Activated naive CD4-positive, alpha-beta T cell treated with anti-CD3 and anti-CD28 coated beads, Interleukin-2, amount 50 U/mL, for 16 hours (primary cell): ENCODE measurements around the gene LRP1.
A peak's percentile ranks its signal among the peaks of the same experiment; 100 is the strongest.

Experiments used
- DNase-seq: peaks from one replicate; pipeline ENCODE4 v3.0.0-alpha.2; 2020

Gene LRP1

DNA sequence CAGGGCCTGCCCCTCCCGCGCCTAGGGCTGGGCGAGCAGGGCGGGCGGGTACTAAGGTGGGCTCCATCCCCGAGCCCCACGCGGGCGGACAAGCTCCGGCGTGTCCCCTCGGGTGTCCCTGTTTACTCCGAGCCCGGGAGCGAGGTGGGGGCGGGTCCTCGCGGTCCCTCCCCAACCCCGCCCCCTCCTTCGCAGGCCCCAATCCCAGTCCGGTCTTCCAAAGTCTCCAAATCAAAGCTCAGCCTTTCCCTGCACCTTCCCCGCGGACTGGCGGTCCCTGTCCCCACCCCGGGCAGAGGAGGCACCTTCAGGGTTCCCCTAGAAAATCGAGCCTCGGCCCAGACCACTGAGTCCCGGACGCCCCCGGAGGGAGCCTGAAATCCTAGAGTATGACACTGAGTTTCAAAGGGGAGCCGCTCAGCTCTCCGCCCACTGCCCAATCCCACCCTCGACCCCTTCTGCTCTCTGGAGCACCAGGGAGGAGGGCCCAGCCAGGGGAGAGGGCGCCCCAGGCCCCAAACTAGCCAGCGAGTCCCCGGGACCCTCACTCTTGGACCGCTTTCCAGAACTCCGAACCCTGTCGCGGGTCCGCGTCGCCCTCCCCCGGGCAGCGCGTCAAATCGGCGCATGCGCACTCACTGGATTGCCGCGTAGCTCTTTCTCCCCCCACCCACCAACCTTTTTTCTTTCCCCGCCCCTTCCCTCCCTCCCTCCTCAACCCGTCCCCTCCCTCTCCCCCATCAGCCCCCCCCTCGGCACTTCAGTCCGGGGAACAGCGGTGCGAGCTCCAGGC, at the start of gene LRP1:
Gene LRP1 (plus strand): TSS at position 758 of the 793 bp plus-strand sequence. CDS start 482 bp downstream, outside the sequence.
- DNase-seq: peak; percentile 79

DNA sequence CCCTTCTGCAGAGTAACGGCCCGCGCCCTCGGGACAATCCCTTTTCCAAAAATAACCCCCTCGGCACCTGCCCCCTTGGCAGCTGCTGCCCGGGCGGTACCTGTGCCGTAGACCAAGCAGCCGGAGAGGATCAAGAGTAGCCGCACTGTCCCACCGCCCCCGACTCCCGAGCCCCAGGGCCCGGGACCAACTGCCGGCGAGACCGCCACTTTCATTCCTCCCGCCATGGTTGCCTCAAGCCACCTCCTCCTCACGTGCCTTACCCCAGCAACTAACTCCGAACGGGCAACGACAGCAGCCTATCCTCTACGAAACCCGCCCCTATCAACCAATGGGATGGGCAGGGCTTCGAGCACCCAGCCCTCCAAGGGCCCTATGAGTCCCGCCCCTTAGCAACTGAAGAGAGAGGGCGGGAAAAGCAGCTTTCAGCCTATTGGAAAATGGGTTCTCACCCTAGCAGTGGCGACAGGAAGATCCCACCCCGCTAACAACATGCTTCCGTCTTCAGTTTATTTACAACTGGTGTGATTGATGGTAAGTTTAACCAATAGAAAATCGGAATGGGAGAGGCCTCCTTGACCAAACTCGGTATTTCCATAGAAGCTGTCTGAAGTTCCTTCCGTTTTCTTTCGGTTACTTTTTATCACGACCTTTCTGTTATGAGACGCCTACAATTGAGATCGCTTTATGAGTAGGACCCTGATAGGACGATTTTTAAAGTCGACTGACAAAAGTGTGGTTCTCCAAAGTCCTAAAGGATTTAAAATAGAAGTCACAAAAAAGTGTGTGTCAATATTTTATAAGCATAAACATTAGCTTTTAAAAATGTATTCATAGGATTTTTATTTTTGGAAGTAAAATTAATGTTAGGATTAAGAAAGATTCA, 49.5 kb upstream of the LRP1 start, which contains the start of gene NEMP1:
Gene NEMP1 (minus strand): TSS at position 273 of the 886 bp plus-strand sequence. CDS start 46 bp downstream, at position 227.
- peak; percentile 94 for DNase-seq

DNA sequence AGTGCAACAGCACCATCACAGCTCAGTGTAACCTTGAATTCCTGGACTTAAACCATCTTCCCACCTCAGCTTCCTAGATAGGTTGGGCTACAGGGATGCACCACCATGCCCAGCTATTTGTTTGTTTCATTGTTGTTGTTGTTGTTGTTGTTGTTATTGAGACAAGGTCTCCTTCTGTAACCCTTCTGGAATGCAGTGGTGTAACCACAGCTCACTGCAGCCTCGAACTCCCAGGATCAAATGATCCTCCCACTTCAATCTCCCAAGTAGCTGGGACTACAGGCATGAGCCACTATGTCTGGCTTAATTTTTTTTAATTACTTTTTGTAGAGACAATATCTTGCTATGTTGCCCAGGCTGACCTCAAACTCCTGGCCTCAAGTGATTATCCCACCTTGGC, 48.5 kb upstream of the LRP1 start:
- no peak for DNase-seq

DNA sequence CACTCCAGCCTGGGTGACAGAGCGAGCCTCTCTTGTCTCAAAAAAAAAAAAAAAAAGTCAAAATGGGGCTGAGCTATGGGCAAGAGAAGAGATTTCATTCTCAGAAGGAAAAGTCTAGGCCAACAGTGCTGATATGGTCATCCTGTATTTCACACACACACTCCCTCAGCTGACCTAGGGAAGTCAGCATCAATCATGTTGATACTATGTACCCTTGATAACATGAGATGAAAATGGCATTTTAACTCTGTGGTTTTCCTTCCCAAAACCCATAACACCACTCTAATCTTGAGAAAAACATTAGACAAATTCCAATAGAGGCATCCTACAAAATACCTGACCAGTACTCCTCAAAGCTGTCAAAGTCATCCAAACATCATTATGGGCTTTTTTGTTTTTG, 47.4 kb upstream of the LRP1 start:
- DNase-seq: no peak

DNA sequence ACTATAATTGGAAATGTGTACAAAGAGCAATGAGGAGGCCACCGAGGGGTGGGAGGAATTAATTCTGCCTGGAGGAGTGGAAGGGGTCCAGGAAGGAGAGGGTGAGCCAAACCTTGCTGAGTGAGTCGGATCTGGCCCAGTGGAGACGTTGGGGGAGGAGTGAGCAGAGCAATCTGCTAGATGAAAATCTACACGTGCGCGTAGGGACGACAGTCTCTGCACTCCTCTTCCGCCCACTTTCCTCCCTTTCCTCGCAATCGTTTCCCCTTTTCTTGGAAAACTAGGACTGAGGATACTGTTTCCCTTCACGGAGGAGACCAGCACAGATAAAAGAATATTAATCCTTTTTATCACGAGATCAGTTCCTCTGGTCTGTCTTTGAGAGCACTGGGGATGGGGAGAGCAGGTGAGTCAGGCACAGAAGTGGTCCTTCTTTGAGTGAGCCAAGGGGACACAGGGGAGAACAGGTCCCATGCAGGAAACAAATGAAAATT, 42.2 kb upstream of the LRP1 start:
- DNase-seq: peak; percentile 44

DNA sequence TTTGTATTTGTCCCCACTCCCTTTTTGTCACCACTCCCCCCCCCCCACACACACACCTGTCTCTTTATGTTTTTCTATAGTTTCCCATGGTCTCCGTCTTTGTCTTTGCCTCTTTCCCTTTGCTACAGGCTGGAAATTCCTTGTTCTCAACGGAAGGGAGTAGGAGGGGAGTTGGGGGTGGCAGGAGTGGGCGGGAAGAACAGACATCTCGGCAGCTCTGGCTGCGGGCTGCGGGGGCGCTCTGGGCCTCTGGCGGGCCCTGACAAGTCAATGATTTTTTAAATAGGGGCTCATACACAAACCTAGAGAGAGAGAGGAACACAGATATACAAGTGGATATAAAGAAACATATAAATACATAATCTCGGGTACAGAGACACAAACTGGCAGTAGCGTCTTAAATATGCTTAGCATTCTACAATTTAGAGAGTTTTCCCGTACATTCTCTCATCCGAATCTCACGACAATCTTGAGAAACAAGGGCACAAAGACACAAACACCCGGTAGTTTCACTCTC, 41.7 kb upstream of the LRP1 start:
- peak; percentile 62 for DNase-seq

DNA sequence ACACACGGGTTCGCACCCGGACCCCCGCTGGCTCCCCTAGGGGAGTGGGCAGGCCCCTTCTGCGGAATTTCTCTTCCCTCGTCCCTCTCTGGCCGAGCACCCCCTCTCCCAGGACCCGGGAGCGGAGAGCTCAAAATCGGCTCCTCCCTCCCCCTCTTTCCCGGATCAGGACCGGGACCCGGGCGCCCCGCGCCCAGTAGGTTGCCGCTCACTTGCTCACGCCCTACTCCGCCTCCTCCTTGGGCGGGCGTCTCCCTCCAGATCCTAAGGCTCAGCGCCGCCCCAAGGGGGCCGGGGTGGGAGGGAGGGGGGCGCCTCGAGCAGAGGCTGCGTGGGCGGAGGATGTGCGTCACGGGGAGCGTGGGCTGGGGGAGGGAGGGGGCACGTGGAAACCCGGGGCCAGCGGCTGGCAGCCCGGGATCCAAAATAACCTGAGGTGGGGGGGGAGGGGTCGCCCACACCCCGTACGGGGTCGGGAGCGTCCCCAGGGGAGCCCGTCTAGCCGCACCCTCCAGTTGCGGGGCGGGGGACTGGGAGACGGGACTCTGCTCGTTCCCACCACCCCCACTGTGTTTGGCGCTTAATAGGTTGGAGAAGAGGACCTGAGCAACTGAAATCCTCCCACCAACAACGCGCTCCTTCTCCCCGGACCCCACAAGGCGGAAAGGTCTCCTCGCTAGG, 41.1 kb upstream of the LRP1 start:
- peak; percentile 93 for DNase-seq

DNA sequence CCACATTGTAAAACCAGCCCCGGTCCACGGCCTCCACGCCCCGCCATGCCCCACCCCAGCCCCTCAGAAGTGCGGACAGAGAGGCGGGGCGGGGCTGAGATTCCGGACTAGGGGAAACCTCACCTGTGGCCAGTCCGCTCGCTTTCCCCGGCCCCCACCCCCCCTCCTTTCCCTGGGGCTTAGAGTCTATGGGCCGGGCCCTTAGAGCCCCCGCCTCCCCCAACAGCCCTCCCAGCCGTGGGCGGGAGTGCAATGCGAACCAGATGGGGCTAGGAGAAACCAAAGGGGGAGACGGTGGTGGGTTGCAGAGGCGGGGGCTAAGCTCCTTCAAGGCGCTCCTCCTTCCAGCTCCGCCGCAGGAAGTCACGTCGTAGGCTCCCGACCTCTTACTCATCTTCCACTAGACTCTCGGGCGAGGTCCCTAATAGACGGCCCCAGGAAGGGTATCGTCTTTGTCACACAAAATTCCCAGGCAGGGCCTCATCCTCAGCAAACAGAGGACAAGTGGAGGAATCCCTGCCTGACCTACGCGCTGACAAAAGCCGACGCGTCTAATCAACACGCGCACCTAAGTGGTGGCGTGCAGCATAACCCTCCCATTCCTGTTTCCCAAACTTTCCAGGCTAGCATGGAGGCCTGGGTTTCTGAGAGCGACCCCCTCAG, 40.5 kb upstream of the LRP1 start:
- peak; percentile 85 for DNase-seq

DNA sequence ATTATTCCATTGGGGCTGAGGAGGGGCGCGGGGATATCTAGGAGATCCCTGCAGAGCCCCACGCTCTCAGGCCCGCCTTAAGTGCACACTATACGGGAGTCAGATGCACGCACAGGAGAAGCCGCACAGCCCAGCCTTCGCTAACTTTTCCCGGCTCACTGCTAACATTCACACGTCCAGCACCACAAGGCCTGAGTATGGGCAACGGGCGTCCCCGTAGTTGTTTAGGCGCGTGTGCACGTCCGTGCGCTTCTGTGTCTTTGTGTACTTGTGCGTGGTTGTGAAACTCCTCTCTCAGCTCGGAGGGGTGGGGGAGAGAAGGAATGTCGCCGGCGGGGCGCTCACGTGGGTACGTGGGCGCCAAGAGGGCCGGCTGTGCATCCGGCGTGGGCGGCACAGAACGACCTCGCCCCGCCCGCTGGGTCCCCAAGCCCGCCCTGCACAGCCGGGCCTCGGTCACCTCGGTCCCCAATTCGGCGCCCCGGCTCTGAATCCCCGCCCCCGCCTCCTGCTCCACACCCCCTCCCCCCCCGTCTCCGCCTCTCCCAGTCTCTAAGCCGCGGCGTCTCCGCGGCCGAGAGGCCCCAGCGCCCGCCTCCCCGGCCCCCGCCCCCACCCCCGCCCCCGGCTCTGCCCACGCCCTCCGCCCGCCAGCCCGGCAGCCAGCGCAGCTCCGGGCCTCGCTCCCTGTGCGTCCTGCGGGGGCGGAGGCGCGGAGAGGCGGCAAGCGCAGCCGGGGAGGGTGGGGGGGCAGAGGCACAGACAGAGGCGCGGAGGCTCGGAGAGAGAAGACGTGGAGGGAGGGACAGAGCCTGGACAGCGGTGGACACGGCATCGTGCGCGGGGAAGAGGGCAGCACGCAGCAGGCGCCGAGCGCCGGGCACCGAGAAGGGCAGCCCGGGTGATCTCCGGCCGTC, 39.7 kb upstream of the LRP1 start, which contains the start of gene NAB2:
Gene NAB2 (plus strand): TSS at position 761 of the 917 bp plus-strand sequence. CDS start 158 bp downstream, outside the sequence.
- DNase-seq: peak; percentile 80

DNA sequence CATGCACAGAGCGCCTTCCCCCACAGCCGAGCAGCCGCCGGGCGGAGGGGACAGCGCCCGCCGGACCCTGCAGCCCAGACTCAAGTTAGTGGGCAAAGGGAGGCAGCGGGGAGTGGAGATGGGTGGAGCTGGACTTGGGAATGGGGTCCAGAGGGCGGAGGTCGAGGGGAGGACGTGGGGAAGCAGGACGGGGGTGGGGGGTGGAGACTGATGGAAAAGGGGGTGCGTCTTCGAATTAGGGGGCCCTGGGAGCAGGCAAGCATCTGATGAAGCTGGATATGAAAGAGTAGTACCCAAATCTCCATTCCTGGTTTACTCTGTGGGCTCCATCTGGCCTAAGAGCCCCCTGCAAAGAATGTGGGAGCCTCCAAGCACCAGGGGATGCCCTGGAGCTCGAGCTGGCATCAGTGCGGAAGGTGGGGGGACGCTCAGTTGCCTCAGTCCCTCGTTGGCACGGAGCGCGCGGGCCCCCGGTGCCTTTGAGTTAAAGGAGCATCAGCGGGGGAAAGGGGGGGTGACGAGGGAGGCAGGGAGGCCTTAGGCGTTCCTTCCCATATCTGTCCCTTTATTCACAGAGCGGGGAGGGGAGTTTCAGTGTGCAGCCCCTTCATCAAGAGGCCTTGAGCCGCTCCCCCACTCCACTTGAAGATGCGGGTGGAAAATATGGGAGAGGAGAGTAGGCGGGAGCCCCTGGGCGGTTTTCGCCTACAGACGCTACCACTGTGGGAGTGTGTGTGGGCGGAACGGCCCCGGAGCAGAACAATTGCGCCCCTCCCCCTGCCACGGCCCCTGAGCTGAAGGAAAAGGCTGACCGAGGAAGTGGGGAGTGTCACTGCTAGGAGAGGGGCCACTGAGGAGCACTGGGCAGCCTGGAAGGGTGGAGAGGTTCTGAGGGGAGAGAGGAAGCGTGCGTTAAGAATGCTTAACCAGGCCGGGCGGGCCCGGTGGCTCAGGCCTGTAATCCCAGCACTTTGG, 38.7 kb upstream of the LRP1 start:
- peak; percentile 73 for DNase-seq

DNA sequence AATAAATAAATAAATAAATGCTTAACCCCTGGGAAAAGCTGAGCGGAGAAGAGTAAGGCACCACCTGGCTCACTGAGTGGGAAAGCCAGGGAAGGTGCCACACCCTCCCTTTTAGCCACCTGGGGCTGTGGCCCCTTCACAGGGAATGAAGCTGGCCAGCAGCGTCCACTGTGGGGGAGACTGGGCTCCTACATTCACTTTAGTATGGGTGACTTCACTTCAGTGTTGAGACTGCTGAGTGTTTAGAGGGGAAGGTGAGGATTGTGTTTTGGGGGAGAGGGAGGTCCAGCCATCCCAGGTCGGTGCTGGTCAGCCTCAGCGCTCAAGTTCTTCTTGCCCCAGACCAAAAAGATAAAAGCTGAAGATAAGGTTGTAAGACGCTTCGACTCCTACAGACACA, 37.8 kb upstream of the LRP1 start:
- no peak for DNase-seq

DNA sequence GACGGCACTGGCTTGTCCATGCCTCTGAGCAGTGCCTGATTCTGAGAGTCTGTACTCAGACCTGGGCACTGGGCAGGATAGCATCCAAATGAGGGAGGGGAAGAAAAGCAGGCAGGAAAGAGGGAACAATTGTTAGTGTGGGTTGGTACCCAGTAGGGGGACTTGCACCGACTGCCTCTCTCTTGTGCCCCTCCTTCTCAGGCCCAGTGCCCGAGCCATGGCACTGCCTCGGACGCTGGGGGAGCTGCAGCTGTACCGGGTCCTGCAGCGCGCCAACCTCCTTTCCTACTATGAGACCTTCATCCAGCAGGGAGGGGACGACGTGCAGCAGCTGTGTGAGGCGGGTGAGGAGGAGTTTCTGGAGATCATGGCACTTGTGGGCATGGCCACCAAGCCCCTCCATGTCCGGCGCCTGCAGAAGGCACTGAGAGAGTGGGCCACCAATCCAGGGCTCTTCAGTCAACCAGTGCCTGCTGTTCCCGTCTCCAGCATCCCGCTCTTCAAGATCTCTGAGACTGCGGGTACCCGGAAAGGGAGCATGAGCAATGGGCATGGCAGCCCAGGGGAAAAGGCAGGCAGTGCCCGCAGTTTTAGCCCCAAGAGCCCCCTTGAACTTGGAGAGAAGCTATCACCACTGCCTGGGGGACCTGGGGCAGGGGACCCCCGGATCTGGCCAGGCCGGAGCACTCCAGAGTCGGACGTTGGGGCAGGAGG, 37.2 kb upstream of the LRP1 start:
- DNase-seq: no peak

DNA sequence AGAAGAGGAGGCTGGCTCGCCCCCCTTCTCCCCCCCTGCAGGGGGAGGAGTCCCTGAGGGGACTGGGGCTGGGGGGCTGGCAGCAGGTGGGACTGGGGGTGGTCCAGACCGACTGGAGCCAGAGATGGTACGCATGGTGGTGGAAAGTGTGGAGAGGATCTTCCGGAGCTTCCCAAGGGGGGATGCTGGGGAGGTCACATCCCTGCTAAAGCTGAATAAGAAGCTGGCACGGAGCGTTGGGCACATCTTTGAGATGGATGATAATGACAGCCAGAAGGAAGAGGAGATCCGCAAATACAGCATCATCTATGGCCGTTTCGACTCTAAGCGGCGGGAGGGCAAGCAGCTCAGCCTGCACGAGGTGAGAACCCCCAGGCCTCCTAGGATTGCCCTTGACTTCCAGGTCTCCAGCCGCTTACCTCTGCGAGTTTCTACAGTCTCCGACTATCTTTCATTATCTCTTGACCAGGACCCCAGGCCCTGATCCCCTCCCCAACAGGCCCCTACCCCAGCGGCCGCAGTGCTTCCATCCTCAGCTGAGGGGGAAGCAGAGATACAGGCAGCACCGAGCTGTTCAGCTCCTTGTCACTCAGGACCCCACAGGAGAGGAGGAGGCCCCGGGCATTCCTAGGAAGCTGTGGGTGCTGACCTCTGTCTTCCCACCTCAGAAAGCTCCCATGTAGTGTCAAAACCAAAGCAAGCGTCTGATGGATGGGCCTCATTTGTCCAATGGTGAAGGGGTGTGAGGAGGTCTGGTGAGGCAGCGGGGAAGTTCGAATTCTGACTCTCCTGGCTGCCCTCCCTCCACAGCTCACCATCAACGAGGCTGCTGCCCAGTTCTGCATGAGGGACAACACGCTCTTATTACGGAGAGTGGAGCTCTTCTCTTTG, 36.4 kb upstream of the LRP1 start:
- no peak for DNase-seq

DNA sequence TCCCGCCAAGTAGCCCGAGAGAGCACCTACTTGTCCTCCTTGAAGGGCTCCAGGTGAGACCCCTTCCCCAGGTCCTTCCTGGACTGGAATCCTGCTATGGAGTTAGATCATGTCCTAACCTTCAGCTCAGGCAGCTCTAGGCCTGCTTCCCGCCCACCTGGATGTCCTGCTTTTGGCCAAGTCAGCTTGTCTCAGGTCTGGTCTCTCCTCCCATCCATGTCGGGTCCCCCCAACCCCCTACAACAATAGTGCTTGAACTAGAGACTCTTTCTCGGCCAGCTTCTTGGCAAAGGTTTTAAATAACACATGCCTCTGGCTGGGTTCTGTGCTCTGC, 35.8 kb upstream of the LRP1 start:
- no peak for DNase-seq

DNA sequence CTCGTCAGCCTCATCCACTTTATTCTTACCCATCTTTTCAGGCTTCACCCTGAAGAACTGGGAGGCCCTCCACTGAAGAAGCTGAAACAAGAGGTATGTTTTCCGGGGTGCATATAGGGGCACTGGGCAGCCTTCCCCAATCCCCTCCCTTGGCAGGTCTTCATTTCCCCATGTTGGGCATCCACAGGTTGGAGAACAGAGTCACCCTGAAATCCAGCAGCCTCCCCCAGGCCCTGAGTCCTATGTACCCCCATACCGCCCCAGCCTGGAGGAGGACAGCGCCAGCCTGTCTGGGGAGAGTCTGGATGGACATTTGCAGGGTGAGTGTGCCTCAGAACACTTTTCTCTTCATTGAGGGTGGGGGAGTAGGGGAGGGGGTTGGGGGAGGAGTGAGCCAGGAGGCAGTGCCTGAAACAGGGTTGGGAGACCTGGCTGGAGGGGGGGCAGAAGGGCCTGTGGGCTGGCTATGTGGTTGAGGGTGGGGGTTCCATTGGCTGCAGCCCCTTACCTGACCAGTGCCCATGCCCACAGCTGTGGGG, 35.3 kb upstream of the LRP1 start:
- DNase-seq: no peak

DNA sequence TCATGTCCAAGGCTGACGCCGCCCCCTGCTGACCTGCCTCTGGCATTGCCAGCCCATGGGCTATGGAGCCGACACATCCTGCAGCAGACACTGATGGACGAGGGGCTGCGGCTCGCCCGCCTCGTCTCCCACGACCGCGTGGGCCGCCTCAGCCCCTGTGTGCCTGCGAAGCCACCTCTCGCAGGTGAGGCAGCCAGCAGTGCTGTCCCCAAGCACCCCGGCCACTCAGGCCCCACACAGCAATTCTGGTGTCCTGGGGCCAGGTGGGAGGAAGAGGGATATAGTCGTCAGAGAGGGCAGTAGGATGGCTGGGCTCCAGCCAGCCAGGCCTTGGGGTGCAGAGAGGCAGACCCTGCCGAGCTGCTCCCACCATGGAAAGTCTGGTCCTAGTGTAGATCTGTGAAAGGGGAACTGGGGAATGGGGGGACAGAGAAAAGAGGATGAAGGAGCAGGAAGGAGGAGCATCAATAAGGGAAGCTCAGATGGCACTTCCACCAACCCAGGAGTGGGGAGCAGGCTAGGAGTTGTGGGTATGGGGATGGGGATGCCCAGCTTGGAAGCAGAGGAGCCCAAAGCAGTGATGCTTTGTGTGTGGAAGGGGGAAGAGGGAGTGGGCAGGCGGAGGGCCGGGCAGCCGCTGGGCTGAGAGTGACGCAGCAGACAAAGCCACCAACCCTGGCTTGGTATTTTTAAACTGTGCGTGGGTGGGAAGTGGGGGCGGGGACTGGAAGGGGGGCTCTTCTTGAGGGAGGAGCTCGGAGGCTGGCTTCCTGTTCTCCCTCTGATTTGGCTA, 34.7 kb upstream of the LRP1 start:
- peak; percentile 71 for DNase-seq
